Inflammatory macrophage treated with lipopolysaccharide for 4 hours (primary cell): ENCODE results near the gene NUP133.
A peak's percentile ranks its signal among the peaks of the same experiment; 100 is the strongest.
"Not testable (repeated sequence)": the region's sequence is repeated elsewhere in the genome, so short reads cannot be mapped to it uniquely, and the experiment has no call there.

ENCODE experiments used
- DNase-seq: peaks from one replicate; pipeline ENCODE4 v3.0.0-alpha.2; 2020

Gene NUP133

DNA sequence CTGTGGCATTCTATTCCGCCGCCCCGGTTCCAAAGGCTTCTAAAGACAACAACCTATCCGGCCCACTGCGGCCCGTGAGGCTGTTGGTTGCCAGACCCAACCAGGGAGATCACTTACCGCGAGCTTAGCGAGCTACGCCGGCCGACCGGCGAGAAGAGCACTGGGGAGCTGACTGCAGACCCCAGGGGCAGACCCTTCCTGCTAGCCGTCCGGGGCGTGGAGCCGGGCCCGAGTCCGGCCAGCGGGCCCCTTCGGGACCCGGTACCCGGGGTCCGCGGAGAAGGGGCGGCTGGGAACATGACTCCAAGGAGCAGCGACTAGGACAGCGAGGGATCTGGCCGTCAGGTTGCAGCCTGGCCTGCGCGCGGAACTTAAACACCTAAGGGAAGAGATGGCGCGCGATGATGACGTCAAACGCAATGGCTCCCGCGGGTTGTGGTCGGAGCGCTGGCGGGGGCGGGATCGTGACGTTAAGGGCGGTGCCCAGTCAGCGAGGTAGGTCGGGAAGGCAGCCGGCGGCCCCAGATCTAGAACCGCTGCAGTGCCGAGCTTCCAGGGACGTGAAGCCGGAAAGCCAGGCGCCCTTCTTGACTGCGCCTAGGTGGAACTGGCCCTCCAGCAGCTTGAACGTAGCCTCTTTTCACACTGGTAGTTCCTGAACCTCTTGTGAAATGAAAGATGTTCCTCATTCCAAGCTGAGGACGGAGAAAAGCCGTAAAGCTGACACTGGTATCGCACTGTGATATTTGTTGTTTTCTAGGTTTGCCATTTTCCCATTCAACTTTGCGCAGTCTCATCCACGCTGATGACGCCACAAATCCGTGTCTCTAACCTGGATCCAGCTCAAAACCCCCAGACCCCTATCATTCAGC is at the start of gene NUP133:
Gene NUP133, minus strand, starts transcription at position 391 of the 872 bp plus-strand sequence. Its CDS starts 92 bp downstream, at position 299.
- peak; percentile 99 for DNase-seq

DNA sequence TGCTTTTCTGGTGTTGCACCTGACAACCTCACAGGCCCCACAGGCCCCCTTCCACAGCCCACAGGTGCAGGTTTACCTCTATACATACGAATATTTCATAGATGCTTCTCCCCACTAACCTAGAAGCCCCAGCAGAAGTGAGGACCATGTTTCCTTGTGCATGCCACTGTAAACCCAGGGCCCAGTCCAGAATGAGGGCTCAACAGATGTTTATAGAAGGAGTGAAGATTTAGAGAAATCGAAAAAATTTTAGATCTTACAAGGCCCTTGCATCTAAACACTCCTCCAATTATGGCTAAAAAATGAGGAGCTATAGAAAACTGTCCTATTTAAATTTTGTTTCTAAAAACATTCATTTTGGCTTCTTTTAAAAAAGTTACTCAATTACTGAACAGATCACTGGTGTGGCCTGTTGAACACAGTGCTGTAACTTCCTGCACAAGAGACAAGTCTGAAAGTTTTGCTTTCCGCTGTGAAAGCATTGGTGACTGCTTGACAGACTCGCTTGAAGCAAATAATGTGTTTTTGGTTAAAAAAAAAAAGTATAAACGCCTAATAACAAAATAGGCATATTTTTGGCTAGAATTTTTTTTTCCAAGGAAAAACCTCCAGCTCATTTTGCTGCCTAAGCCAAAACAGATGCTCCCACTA is 49.2 kb upstream of the NUP133 start:
- DNase-seq, result peak; percentile 66

DNA sequence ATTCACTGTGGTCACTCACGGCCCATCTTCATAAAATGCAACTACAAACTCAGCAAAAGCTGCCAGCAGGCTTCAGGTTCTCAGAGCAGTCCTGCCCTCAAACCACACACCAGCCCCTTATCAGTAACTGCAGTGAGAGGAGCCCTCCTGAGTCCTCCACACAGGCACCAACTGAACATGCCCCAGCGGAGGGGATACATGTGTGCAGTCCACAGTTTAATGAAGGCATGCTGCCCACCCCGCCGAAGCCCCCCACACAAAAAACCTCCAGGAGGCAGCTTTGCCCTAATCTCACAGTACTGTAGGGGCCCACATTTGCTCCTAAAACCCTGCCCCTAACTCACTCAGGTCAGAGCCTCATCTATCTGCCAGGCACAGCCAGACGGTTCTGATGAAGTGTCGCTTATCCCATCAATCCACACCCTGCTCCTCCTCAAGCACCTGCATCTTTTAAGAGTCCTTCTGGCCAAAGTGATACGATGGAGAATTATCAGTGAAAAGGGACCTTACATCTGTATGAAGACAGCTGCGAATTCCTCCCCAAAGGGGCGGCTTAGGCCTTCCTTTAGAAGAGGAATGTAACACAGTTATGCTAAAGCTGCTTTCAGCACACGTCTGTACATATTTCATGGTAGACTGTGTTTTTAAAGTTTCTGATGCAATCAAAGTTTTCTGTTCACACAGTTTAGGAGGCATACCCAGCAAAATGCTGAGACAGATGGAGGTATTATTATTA is 46.9 kb upstream of the NUP133 start:
- no peak for DNase-seq

DNA sequence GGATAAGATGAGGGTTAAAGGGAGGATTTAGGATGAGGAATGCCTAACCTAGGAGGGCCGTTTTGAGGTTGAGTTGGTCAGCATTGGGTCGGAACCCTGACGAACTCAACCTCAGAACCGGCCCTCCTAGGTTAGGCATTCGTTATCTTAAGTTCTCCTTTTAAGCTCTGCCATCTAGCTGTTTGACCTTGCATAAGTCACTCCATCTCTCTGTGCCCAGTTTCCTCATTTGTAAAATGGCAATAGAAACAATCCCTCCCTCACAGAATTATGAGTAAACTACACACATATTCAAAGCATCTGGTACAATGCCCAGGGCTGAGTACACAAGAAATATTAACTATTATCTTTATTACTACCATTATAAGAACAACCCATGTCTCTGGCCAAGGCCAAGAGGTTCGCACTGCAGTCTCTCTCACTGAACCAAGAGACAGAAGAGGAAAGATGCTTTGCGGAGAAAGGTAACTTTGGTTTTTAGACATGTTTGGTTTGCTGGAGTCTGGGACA is 45.5 kb upstream of the NUP133 start:
- peak; percentile 23 for DNase-seq

DNA sequence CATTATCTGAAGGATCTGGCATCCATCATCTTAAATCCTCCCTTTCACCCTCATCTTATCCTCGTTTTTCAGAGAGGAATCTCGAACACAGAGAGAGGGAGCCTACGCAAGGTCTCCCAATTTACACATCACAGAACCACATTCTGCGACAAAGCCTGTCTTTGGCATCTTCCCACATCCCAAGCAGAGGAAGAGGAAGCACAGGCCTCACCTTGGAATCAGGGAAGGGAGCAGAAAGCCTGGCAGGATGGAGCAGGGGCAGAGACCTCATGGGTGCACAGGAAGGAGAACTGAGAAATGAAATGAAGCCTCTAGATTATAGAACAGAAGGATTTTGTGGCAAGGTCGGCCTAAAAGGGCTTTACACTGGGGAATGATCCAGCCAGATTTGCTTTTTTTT is 44.6 kb upstream of the NUP133 start:
- DNase-seq, result no peak

DNA sequence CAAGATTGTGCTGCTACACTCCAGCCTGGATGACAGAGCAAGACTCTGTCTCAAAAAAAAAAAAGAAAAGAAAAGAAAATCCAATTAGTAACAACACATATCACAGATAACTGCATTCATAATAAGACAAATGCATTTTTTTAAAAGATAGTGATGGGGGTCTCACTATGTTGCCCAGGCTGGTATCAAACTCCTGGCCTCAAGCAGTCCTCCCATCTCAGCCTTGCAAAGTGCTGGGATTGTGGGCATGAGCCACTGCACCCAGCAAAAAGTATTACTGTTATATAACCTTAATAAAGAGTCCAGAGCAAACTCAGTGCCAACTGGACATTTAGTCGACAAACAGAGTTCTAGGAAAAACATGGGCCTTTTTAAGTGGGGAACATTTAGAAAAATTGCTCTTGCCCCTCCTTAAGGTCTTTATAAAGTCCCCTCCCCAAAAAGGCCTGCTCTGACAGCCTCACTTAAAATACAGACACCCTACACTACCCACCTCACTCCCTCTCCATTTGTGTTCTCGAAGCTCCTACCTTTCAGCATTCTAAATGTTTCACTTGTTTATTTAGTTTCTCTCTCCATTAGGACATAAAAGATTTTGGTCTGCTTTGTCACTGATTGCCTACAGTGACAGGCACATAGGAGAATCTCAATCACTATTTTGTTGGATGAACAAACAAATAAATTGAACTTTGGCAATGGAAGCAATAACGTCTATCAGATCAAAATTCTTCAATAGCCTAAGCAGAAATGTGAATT is 42.8 kb upstream of the NUP133 start:
- DNase-seq, result no peak

DNA sequence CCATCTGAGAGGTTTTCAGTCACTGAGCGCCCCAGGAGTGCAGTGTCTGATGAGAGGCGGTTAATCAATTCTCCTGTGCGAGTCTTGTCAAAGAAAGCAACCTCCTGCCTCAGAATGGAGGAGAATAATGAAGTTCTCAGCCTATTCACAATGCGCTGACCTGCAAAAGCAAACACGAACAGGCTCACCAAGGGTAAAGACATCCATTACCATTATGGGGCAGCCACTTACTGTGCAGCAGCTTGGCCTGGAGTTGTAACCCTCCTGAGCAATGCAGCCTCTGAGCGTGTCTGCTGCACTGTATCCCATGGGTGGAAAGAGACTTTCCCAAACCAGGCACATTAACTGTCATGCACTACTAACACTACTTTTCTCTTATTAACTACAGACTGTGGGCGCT is 39.4 kb upstream of the NUP133 start:
- DNase-seq, result no peak

DNA sequence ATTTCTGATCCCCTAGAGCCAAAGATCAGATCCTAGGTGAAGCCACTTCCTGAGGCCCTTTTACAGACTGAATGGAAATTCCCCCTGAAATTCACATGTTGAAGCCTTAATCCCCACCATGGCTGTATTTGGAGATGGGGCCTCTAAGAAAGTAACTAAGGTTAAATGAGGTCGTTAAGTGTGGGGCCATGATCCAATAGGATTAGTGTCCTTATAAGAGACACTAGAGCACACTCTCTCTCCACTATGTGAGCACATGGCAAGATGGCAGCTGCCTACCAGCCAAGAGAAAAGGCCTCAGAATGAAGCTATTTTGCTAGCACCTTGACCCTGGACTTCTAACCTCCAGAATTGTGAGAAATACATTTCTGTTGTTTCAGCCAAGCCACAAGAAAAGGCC is 36.4 kb upstream of the NUP133 start:
- DNase-seq, result no peak

DNA sequence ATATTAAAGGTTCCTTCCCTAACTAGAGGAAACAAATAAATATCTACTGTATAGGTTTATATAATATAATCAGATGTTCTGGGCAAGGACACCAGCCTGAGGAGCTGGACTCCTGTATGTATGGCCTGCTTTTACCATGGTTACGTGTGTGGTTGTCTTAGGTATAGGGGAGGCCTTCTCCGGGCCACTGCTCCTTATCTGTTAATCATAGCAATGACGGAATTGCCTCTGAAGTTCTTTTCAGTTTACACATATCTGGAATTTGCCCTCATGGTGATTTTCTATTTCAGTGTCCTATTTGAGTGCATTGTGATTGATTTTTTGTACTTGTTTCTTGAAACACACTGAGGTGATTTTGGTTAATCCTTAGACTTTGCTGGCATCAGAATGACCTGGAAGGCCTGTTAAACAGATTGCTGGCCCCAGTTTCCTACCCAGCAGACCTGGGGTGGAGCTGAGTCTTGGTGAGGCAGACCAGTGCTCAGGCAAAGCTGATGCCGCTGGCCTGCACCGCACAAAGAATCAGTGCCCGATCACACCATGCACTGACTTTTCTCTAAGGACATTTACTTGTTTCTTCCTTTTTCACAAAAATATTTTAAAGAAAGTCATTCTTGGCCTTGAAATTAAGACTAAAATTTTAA is 31.8 kb upstream of the NUP133 start:
- DNase-seq, result no peak

DNA sequence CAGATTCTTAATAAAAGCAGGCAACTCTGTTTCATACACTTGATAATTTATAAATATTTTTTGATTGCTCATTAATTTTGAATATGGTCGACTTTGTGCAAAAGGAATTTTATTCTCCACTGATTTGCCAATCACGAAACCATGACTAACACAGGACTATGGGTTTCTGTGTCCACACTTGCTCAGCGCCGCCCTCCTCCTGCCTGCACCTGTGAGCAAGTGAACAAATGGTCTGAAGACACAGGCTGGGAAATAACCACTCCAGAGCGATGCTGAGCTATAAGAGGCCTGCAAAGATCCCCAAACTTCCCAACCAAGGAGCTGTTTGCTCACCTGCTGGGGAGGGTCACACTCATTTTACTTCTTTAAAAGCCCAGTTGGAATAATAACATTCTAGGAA is 30.8 kb upstream of the NUP133 start:
- no peak for DNase-seq

DNA sequence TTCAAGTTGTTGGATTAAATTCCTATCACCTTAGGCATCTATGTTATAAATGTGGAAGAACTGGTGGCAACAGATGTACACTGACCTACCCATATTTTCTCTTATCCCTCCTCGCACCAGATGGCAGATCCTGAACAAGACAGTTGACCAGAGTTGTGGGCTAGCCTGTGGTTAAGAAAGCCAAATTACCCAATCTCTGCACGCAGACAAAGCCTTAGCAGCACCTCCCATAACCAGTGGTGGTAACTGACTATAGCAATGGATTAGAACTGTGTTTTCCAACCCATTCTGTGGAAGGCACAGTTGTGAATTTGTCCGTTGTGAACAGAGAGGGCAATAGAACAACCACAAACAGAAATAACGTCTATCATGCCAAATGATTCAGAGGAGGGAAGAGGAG is 29.8 kb upstream of the NUP133 start:
- no peak for DNase-seq

DNA sequence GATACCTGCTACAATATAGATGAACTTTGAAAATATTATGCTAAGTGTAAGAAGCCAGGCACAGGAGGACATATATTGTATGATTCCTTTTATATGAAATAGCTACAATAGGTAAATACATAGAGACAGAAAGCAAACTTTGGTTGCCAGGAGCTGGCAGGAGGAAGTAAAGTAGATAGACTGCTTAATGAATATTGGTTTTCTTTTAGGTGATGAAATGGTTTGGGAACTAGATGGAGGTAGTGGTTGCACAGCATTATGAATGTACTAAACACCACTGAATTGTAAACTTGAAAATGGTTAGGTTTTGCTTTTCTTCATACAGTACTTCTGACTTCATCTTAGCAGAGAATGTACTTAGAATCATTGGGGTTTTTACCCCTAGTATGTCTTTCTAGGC is 28.8 kb upstream of the NUP133 start:
- DNase-seq, result no peak

DNA sequence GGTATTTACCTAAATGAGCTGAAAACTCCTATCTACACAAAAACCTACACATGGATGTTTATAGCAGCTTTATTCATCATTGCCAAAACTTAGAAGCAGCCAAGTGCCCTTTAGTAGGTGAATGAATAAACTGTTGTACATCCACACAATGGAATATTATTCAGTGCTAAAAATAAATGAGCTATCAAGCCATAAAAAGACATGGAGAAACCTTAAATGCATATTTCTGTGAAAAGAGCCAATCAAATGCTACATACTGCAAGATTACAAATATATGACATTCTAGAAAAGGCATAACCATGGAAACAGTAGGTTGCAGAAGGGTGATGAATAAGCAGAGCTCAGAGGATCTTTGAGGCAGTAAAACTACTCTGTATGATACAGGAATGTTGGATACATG is 27.1 kb upstream of the NUP133 start:
- no peak for DNase-seq

DNA sequence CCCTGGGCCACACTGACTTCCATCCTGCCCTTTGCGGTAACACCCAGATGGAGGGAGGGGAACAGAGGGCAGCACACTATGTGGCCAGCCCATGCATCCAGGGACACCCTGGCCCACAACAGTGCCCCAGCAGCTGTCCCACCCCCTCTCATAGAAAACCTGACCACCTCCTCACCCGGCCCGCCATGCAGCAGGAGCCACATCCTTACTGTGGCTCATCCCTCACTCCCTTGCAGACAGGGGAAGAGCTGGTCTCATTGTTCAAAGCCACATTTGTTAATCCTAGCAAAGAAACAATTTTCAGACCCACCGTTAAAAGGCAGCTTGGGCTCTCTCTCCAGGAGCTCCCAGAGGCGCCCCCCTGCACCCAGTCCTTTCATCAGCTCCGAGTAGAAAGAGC is 23.2 kb upstream of the NUP133 start:
- no peak for DNase-seq

DNA sequence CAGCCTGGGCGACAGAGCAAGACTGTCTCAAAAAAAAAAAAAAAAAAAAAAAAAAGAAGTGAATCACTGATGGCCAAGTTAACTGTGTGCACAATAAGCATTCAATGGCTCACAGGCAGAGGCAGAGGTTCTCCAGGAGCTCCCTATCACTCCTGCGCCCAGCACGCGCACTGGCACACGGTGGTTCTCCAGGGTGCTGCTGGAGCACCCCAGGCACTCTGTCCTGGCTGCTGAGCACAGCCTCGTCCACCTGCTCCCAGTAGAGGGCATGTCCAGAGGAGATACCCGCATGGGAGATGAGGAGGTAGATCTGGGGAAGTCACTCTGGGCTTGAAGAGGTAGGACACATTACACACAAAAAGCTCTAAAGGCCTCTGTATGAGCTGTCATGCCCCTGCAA is 21.5 kb upstream of the NUP133 start:
- DNase-seq, result no peak

DNA sequence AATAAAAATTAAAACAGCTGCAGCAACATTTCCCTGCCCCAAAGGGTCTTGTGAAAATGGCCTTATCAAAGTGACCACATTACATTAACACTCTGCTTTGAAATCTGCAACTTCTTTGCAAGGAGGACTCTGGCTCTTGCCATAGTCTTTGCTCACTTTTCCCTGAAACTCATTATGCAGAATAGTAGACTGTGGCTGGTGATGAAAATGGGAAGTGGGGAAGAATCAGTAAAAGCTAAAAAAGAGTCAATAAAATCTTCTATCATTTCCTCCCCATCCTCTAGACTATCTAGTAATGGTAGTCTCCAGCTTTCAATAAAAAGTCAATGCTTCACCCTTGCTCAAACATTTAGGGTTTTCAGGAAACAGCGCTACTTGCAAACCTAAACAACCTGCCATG is 18.6 kb upstream of the NUP133 start:
- DNase-seq, result no peak

DNA sequence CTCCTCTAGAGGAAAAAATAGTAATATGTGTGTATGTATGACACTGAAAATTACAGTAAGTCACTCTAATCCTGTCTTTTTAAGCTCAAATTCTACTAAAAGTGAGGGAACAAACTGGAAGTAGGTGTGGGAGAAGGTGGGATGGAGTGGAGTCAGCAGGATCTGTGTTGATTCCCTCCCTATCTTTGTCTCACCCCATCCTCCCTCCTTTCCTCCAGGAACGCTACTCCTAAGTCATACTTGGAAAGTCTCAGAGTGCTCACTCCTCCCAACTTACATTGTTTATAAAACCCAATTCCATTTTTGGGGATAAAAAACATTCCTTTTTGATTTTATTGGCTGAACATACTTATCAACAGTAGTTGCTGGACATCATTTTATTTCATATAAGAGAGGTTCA is 14.9 kb upstream of the NUP133 start:
- DNase-seq, result no peak

DNA sequence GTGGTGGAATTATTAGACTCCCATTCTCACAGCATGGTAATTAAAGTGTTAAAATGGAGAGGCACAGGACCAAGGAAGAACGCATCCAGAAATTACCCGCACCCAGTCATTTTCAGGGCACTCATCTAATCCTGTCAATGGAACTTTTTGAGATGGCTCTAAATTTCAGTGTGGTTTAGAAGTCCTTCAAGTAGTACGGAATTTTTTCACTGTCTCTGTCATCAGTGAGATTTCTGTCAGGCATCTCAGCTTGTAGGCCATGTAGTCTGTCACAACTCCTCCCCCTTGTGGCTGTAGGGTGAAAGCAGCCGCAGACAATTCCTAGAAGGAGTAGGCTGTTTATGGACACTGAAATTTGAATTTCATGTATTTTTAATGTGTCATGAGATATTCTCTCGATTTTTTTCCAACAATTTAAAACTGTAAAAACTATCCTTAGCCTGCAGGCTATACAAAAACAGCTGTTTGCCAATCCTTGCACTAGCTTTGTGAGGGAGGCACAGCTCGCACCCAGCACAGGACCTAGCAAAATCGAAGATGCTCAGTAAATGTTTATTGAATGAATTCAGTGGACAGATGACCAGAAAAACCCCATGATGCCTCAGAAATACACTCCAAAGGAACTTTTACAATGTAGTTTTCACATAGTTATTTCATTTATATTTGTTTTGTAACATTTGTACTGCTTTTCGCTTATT is 6.6 kb upstream of the NUP133 start:
- peak; percentile 71 for DNase-seq

DNA sequence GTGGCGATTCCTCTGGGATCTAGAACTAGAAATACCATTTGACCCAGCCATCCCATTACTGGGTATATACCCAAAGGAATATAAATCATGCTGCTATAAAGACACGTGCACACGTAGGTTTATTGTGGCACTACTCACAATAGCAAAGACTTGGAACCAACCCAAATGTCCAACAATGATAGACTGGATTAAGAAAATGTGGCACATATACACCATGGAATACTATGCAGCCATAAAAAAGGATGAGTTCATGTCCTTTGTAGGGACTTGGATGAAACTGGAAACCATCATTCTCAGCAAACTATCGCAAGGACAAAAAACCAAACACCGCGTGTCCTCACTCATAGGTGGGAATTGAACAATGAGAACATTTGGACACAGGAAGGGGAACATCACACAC is 3.5 kb upstream of the NUP133 start:
- DNase-seq, result not testable (repeated sequence)

DNA sequence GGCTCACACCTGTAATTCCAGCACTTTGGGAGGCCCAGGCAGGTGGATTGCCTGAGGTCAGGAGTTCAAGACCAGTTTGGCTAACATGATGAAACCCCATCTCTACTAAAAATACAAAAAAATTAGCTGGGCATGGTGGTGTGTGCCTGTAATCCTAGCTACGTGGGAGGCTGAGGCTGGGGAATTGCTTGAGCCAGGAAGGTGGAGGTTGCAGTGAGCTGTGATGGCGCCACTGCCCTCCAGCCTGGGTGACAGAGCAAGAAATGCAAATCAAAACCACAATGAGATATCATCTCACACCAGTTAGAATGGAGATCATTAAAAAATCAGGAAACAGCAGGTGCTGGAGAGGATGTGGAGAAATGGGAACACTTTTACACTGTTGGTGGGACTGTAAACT is 3.1 kb upstream of the NUP133 start:
- peak; percentile 6 for DNase-seq

DNA sequence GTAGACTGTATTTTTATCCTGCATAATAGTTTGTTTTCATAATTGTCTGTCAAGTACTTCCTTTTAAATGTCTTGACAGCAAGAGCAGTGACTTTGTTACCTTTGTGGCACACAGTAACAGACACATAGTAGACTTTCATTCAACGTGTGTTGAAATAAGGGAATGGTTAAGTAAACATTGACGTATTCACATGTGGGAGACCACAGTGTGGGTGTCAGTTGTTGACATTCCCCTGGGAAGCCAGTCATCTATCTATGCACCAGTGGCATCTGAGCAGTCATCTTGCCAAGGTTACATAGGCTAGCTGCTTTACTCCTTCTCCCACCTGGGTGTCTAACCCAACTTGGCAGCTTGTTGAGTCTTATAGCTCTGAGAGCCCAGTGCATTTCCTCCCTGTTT is 1.4 kb upstream of the NUP133 start:
- peak; percentile 58 for DNase-seq
